Suprapubic skin (tissue), 4 donors: ENCODE results near the gene WHAMM. TPM values are rescaled to one million over a fixed set of nuclear protein-coding genes. Genes with fewer than 3 reads are reported as not detected.
"Not testable (repeated sequence)": the region's sequence is repeated elsewhere in the genome, so short reads cannot be mapped to it uniquely, and the experiment has no call there.

Source experiments
- DNase-seq, 2 donors: peaks; one replicate each; pipeline ENCODE4 v3.0.0-alpha.2; 2019; ENCODE audit warnings: low spot score in 2 of 2
- H3K27ac ChIP-seq: fragments of 200-600 bp; sonication (generic); one replicate; pipeline ENCODE4 v1.5.1; 2019
- H3K27me3 ChIP-seq: fragments of 200-600 bp; sonication (generic); one replicate; pipeline ENCODE4 v1.5.1; 2019
- H3K36me3 ChIP-seq: fragments of 200-600 bp; sonication (generic); one replicate; pipeline ENCODE4 v1.5.1; 2019
- H3K4me1 ChIP-seq: fragments of 200-600 bp; sonication (generic); one replicate; pipeline ENCODE4 v1.5.1; 2019
- H3K4me3 ChIP-seq: fragments of 200-600 bp; sonication (generic); one replicate; pipeline ENCODE4 v1.5.1; 2019; ENCODE audit warnings: mild to moderate bottlenecking
- H3K9me3 ChIP-seq: fragments of 200-600 bp; sonication (generic); one replicate; pipeline ENCODE4 v1.5.1; 2019
- CTCF ChIP-seq, 2 donors: fragments of 200-600 bp in 1 of 2; fragments of 450-650 bp in 1 of 2; sonication (generic) in 1 of 2; IDR thresholded peaks; one replicate each; pipeline ENCODE4 v1.5.1; 2016 to 2019; ENCODE audit warnings: antibody characterized with exemption in 2 of 2, mild to moderate bottlenecking in 1 of 2, moderate library complexity in 1 of 2
- EP300 ChIP-seq: sonication (generic); formaldehyde crosslinking; IDR thresholded peaks from one replicate; pipeline ENCODE4 v1.6.1; 2017; ENCODE audit warnings: antibody characterized with exemption
- POLR2A ChIP-seq, 2 donors: fragments of 450-650 bp; IDR thresholded peaks; one replicate each; pipeline ENCODE4 v1.6.1; 2017; ENCODE audit warnings: antibody characterized with exemption in 2 of 2, mild to moderate bottlenecking in 2 of 2, moderate library complexity in 2 of 2
- POLR2AphosphoS5 ChIP-seq, 3 donors: sonication (generic); formaldehyde crosslinking; IDR thresholded peaks; one replicate each; pipeline ENCODE4 v1.6.1; 2017; ENCODE audit warnings: antibody characterized with exemption in 3 of 3
- WGBS: methylation state at CpG from one replicate; pipeline ENCODE4 v1.1.5; 2018; 5-methylcytosine and 5-hydroxymethylcytosine counted together
- total RNA-seq, 4 donors: library from RNA; depleted of rRNA; stranded (reverse); fragments of >200 nt; gene quantifications; one replicate each; pipeline ENCODE4 v1.1.0, GENCODE V29; 2016

WHAMM gene
- total RNA-seq = 10 to 100 TPM in 3 of 4 donors, 1 to 10 TPM in 1; 8.1 to 15.9 (median 10.4) TPM

- H3K4me3 ChIP-seq = peak within 1 kb of the TSS; percentile 94
- H3K27me3 ChIP-seq = no peaks in the 10 kb centered on the region
- DNase-seq = peak; percentile 100
- no peaks in the 10 kb centered on the region for H3K9me3 ChIP-seq
- WGBS = 1% methylated on average over 24 of the region's 67 CpGs
- peaks cover 7% of the 10 kb centered on the region for H3K36me3 ChIP-seq
- H3K27ac ChIP-seq = peak within 1 kb of the TSS; percentile 100
- H3K4me1 ChIP-seq = peaks cover 28% of the 10 kb centered on the region
- TF ChIP-seq EP300 (no peak), CTCF (IDR thresholded peaks at IDR 0.05) (peak in 1 of 2 donors; percentile 17), POLR2A (IDR thresholded peaks at IDR 0.05) (peak; percentile 79 to 81), POLR2AphosphoS5 (IDR thresholded peaks at IDR 0.05) (peak; percentile 59 to 96 (median 93))
Observed at GRCh38 chr15:82809308-82810060, at the start of gene WHAMM. Gene WHAMM (plus strand): TSS chr15:82809628. CDS start chr15:82809727, 99 bp downstream.

- peaks cover 18% of the 10 kb centered on the region for H3K36me3 ChIP-seq
- TF ChIP-seq POLR2AphosphoS5 (IDR thresholded peaks at IDR 0.05) (no peak), POLR2A (IDR thresholded peaks at IDR 0.05) (no peak), CTCF (IDR thresholded peaks at IDR 0.05) (no peak), EP300 (no peak)
Observed at GRCh38 chr15:82763361-82764116, 45.9 kb upstream of the WHAMM start.

GRCh38 chr15:82764117-82764490 lies 45.3 kb upstream of the WHAMM start:
- 90% methylated on average over 4 of the region's 4 CpGs for WGBS
- Histone ChIP-seq H3K4me3 (no peak overlapping the region), H3K27me3 (no peaks in the 10 kb centered on the region), H3K36me3 (peaks cover 12% of the 10 kb centered on the region), H3K9me3 (no peaks in the 10 kb centered on the region), H3K27ac (no peak overlapping the region), H3K4me1 (no peaks in the 10 kb centered on the region)
- no peak for DNase-seq
- TF ChIP-seq CTCF (IDR thresholded peaks at IDR 0.05) (no peak), EP300 (no peak), POLR2A (IDR thresholded peaks at IDR 0.05) (no peak), POLR2AphosphoS5 (IDR thresholded peaks at IDR 0.05) (no peak)

More at GRCh38 chr15:82763361-82764116, 45.9 kb upstream of the WHAMM start:
- H3K4me1 ChIP-seq = no peaks in the 10 kb centered on the region
- no peaks in the 10 kb centered on the region for H3K27me3 ChIP-seq
- no peak for DNase-seq
- H3K4me3 ChIP-seq = no peak overlapping the region
- H3K9me3 ChIP-seq = no peaks in the 10 kb centered on the region
- WGBS = 93% methylated on average over 7 of the region's 7 CpGs
- H3K27ac ChIP-seq = no peak overlapping the region

GRCh38 chr15:82764740-82765139 lies 44.7 kb upstream of the WHAMM start:
- H3K4me3 ChIP-seq = no peak overlapping the region
- H3K4me1 ChIP-seq = no peaks in the 10 kb centered on the region
- H3K36me3 ChIP-seq = peaks cover 10% of the 10 kb centered on the region
- H3K27ac ChIP-seq = no peak overlapping the region
- DNase-seq = no peak
- TF ChIP-seq POLR2A (IDR thresholded peaks at IDR 0.05) = no peak
- no peak for TF ChIP-seq CTCF (IDR thresholded peaks at IDR 0.05)
- no peak for TF ChIP-seq EP300
- TF ChIP-seq POLR2AphosphoS5 (IDR thresholded peaks at IDR 0.05) = no peak
- no peaks in the 10 kb centered on the region for H3K27me3 ChIP-seq
- 77% methylated on average over 9 of the region's 9 CpGs for WGBS
- no peaks in the 10 kb centered on the region for H3K9me3 ChIP-seq

GRCh38 chr15:82766201-82766600 lies 43.2 kb upstream of the WHAMM start:
- not testable (repeated sequence) for H3K9me3 ChIP-seq, H3K27me3 ChIP-seq, H3K36me3 ChIP-seq, DNase-seq, H3K4me3 ChIP-seq, H3K27ac ChIP-seq, H3K4me1 ChIP-seq
- WGBS = 93% methylated on average over 7 of the region's 7 CpGs
